A549 (cell line): ENCODE measurements around the gene PARP8.

Source experiments
- BHLHE40 ChIP-seq: IDR thresholded peaks from 2 replicates; pipeline ENCODE4 v1.6.1; 2012; ENCODE audit warnings: low read depth, low read length, inconsistent platforms
- CTCF ChIP-seq: fragments of >200 bp; sonication (Bioruptor Twin); formaldehyde crosslinking; IDR thresholded peaks from 3 replicates; pipeline ENCODE4 v1.5.1; 2016
- EHMT2 ChIP-seq: fragments of 200-600 bp; sonication (generic); IDR thresholded peaks from 2 replicates; pipeline ENCODE4 v1.6.1; 2016; ENCODE audit warnings: antibody characterized with exemption, low read depth, mild to moderate bottlenecking, moderate library complexity
- EP300 ChIP-seq, 2 experiments: fragments of >200 bp; sonication (Bioruptor Twin); formaldehyde crosslinking; IDR thresholded peaks; 2 replicates in 1 of 2; 3 replicates in 1 of 2; pipeline ENCODE4 v1.6.1; 2016 to 2017
- ESRRA ChIP-seq: fragments of 150-350 bp; IDR thresholded peaks from 2 replicates; pipeline ENCODE4 v1.6.1; 2014; ENCODE audit warnings: mild to moderate bottlenecking, low read length, borderline replicate concordance
- HDAC2 ChIP-seq: fragments of 200-600 bp; sonication (generic); IDR thresholded peaks from 2 replicates; pipeline ENCODE4 v1.6.1; 2016
- KDM1A ChIP-seq: fragments of 200-600 bp; sonication (generic); IDR thresholded peaks from 2 replicates; pipeline ENCODE4 v1.6.1; 2016; ENCODE audit warnings: low read depth, mild to moderate bottlenecking
- MYC ChIP-seq: IDR thresholded peaks from 2 replicates; pipeline ENCODE4 v1.6.1; 2012; ENCODE audit warnings: mild to moderate bottlenecking, inconsistent platforms, low read length, improper control_type of control experiment, borderline replicate concordance
- POLR2A ChIP-seq: IDR thresholded peaks from 2 replicates; pipeline ENCODE4 v1.6.1; 2012; ENCODE audit warnings: mild to moderate bottlenecking, low read length
- POLR2AphosphoS2 ChIP-seq: conservative IDR thresholded peaks from 2 replicates; pipeline ENCODE4 v1.6.1; 2012; ENCODE audit warnings: low read length, improper control_type of control experiment, inconsistent platforms
- RAD21 ChIP-seq, 2 experiments: fragments of >200 bp in 1 of 2; sonication (Bioruptor Twin) in 1 of 2; formaldehyde crosslinking in 1 of 2; IDR thresholded peaks in 1 of 2; conservative IDR thresholded peaks in 1 of 2; 2 replicates in 1 of 2; 3 replicates in 1 of 2; pipeline ENCODE4 v1.6.1; 2012 to 2018; ENCODE audit warnings: inconsistent platforms in 1 of 2
- RNF2 ChIP-seq: fragments of 200-600 bp; sonication (generic); IDR thresholded peaks from 2 replicates; pipeline ENCODE4 v1.6.1; 2016; ENCODE audit warnings: low read depth, mild to moderate bottlenecking, antibody characterized with exemption, moderate library complexity, borderline replicate concordance
- SMC3 ChIP-seq: fragments of >200 bp; sonication (Bioruptor Twin); formaldehyde crosslinking; IDR thresholded peaks from 3 replicates; pipeline ENCODE4 v1.6.1; 2018; ENCODE audit warnings: inconsistent platforms

GRCh38 chr5:50749873-50750272 is 83.4 kb downstream of the PARP8 start:
- TF ChIP-seq EP300 (IDR thresholded peaks at IDR 0.05), result no peak
- no peak for TF ChIP-seq CTCF
- TF ChIP-seq SMC3, result no peak
- TF ChIP-seq HDAC2, result no peak
- TF ChIP-seq RAD21 (conservative IDR thresholded peaks at IDR 0.05 in 1 of 2, IDR thresholded peaks at IDR 0.05 in 1 of 2), result no peak
- no peak for TF ChIP-seq POLR2A
- TF ChIP-seq EHMT2, result no peak
- TF ChIP-seq KDM1A, result no peak
- TF ChIP-seq ESRRA, result no peak
- TF ChIP-seq MYC, result no peak
- TF ChIP-seq RNF2, result no peak
- no peak for TF ChIP-seq POLR2AphosphoS2
- no peak for TF ChIP-seq BHLHE40
